Dermis blood vessel endothelial cell (primary cell): Measurements from ENCODE around the gene ADAM22. TPM values are rescaled to one million over a fixed set of nuclear protein-coding genes. Genes with fewer than 3 reads are reported as not detected.

ENCODE experiments used
- DNase-seq: peaks from one replicate; pipeline ENCODE4 v3.0.0; 2010
- total RNA-seq: library from RNA; depleted of rRNA; stranded (reverse); fragments of >200 nt; gene quantifications from 2 replicates; pipeline ENCODE4 v1.2.3, GENCODE V29; 2014

The ADAM22 gene
- total RNA-seq, 1 donor from 2014 or later, result 2.0 TPM

DNA sequence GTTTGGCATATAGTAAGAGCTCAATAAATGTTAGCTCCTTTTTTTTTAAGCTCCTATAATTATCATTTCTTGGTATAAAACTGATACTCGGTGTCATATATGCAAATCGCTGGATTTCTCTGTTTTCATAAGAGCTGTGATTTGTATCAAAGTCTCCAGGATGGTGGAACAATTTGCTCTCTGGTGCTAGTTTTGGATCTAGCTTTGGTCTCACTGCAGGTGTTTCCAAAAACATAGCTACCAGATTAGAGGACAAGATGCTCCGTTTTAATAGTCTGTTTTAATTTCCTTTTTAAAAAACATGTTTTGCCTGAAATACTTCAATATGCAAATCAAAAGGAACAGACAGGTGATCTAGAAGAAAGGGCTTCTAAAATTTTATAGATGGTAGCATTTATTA is 25.3 kb downstream of the ADAM22 start:
- DNase-seq, result no peak

DNA sequence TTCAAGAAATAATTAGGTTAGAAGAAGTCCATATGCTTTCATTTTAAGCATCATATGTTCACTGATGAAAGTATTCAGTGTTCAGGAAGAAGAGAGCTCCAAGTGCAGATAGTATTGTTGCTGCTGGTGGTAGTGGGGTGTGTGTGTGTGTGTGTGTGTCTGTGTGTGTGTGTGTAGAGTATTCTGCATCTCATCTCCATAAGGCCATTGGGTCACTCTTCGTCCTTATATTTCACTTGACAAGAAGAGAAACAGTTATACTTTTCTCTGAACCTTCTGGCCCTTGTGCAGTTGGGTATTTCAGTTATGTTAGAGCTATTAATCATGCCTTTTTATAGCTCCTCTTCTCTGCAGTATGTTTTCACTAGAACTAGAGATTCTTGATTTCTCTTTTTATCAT is 26.2 kb downstream of the ADAM22 start:
- DNase-seq, result no peak

DNA sequence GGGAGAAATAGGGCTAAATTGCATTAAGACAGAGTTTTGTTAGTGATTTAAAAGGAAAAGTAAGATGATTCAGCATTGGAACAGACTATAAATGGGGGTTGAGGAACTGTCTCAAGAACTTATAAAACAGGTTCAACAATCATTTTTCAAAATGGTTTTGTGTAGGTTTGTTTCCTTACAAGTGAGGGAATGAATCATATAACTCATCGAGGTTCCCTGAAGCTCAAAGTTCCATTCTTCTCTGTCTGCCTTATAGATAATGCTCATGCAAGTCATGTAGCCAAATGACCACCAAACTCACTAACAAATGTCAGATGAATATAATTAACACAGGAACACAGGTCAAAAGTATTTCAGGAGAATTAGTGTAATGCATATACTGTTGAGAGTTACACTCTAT is 27.7 kb downstream of the ADAM22 start:
- DNase-seq, result no peak

DNA sequence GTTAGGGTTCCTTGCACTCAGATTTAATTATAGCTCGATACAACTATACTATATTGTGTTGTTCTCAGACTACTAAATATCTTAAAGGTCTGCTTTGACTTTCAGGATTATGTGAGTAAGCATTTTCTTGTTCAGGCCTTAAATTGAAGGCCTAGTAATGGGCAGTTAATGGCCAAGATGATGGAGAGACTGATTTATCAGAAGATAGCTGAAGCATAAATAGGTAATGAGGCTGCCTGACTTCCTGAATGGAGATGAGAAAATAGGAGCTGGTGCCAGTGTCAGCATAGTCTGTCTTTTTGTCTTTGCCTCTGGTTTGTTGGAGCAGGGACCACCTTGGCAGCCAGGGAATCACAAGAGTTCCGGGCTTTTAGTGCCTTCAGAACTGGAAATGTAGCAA is 32.2 kb downstream of the ADAM22 start:
- DNase-seq, result no peak

DNA sequence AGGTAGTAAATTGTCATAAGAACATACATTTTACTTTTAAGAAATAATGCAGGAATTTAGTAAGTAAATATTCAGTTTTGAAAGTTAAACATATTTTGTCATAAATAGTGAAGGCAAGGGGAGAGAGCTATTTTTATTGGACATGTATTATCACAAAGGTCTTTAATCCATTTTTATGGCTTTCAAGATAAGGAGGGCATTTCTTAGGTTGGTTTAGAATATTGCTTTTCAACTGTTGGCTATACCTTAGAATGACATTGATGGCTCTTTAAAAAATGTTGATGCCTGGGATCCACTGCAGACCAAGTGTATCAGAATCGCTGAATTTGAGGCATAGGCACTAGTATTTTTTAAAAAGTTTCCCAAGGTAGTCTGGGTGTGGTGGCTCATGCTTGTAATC is 34.0 kb downstream of the ADAM22 start:
- no peak for DNase-seq

DNA sequence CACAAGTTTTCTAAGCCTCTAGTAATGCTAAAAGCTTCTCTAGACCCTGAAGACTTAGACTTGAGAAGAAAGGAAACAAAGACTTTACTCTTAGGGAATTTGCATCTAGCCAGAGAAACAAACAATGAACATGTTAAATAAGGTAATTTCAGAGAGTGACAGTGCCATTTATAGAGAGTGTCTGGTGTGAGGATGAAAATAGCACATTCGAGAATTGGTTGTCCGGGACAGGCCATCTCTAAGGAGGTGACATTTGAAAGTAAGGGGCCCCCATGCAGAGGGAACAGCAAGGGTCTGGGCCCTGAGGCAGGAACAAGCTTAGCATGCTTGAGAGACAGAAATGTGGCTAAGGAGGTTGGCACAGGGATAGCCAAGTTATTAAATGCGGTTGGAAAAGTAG is 48.1 kb downstream of the ADAM22 start:
- DNase-seq, result no peak

DNA sequence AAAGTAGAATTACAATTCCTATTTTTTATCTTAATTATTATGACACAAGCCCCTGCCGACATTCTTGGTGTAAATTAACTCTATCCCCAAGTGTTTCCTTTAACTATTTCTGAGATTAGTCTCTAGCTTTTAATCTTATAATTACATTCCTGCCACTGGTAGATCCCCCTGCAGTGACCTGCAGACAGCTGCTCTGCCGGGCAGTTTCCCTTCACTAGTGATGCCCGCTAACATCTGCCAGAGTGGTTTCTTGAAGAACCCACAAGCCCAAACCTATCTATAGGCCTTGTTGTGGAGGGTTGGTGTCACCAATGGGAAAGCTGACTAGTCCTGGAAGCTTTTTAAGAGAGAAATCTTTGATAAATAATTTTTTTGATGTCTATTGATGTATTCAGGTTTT is 50.0 kb downstream of the ADAM22 start:
- DNase-seq, result no peak

DNA sequence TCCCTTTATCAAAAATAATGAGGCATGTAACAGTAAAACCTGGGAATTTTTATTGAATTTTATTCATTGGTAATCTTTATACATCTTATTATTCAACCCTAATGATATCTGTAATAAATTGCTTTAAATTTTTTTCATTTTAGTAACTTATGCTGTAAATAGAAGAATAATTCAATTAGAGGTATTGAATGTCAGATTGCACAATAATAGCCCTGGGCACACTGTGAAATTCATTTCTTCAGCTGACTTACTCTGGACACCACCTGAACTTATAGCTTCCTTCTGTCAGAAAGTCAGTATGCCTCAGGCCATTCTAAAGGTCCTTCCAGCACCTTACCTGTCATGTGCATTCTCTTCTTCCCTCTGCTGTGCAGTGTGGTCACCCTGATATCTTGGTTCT is 59.2 kb downstream of the ADAM22 start:
- DNase-seq, result no peak

DNA sequence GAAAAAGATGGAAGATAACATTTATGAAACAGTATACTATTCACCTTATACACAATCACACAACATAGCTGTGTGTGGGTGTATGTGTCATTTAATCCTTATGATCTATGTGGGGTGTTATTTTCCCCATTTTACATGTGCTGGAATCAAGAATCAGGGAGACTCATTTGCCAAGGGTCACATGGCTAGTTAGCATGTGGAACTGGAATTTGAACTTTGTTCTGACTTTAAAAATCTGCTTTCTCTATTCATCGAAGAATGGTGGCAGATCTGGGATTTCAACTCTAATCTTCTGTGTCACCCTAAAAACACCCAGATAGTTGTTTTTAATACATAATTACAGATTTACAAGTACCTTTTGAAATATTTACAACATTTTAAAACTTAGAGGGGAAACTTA is 65.2 kb downstream of the ADAM22 start:
- DNase-seq, result no peak

DNA sequence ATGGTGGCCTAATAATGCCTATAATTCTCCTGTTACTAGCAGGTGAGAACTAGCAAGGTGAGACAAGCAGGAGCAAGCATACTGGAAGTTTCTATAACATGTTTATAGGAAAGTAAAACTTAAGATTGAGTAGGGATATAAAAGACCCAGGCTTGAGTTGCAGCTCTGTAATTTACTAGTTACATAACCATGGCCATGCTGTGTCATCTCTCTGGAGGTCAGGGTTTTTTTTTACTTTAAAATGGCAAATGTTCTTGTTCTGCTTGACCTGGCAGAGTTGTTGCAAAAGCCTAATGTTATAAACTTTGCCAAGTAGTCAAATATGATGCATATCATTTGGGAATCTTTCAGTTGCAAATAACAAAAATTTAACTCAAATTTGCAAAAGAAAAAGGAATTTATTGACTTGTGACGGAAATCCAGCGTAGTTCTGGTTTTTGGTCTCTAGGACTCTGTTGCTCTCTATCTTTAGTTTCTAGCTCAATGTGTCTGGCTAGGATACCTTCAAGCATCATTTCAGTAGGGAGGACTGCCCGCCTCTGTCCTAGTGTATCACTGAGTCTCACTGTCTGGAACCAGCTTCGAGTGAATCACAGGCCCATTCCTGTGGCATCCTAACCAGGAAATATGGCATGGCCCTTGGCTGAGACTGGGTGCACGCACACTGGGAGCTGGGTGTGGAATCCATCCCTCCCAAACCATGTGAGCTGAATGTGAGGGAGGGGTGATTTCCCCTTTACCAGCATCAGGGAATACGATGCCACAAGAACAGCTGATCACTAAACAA is 67.9 kb downstream of the ADAM22 start:
- no peak for DNase-seq

DNA sequence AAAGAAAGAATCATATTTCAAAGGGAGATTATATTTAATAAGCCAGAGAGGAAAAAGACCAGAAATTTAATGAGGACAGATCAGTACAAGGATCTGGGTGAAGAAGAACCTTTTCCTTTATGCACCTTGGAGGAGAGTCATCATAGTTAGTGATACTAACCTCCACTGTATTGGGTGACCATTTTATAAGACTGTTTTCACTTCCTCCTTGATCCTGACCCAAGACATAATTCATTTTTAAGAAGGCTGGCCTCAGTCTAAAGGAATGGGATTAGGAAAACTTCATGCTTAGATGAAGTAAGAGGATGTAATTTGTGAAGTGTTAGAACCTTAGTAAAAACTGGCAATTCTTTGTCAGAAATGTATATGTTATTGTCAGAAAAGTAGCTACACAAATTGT is 68.6 kb downstream of the ADAM22 start:
- no peak for DNase-seq

DNA sequence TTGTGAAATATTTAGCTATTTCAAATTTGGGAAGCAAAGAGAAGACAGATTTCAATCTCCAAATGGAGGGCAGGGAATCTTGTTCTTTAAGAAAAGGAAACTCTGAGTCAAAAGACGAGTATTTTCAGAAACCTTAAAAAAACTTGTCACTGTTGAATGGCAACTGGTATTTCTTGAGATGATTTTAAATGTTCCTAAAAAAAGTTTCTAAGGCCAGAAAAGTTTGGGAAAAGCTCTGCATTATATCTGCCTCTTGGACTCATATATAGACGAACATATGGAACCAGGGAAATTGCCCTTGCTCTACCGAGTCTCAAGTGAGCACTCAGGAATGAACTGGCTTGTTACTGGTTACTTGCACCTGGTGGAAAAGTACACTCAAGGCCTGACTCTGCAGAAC is 69.5 kb downstream of the ADAM22 start:
- no peak for DNase-seq

DNA sequence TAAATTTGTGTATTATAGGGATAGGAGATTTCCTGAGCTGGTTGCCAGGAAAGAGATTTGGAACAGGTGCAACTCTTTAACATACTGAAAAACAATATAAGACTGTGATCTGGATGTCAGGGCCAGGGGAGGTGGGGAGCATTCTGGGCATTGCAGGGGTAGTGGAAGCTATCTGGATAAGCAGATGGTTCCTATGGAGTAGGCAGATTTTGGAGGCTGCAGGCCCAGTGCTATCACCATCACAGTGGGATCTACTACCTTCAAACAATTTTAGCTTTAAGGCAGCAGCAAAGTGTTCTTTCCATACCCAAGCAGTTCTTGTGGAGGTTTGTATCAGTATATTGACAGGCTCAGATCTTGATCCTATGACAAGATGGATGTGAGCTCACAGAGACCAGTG is 71.1 kb downstream of the ADAM22 start:
- DNase-seq, result no peak

DNA sequence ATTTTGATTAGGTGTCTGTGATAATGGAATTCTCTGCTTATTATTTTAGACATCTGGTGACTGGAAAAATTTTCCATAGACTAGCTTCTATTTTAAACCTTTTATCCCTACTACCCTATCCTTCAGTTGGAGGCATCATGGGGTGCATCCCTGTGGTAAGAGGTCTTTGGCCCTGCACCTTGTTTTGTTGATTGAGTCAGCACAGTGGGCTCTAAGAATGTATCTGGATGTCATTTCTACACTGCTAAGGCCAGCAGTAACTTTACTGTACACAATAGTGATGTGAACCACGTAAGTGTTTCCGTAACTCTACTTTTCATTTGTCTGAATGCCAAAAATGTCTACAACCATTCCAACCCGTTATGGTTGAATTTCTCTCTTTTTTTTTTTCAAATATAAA is 75.6 kb downstream of the ADAM22 start:
- no peak for DNase-seq

DNA sequence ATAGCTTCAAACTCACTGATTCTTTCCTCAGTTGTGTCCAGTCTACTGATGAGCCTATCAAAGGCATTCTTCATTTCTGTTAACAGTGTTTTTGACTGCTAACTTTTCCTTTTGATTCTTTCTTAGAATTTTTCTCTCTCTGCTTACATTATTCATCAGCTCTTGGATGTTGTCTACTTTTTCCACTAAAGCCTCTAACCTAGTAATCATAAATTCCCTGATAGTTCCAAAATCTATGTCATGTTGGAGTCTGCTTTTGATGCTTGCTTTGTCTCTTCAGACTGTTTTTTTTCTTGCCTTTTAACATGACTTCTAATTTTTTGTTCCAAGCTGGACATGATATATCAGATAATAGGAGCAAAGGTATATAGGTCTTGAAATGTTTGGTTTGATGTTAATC is 78.0 kb downstream of the ADAM22 start:
- no peak for DNase-seq

DNA sequence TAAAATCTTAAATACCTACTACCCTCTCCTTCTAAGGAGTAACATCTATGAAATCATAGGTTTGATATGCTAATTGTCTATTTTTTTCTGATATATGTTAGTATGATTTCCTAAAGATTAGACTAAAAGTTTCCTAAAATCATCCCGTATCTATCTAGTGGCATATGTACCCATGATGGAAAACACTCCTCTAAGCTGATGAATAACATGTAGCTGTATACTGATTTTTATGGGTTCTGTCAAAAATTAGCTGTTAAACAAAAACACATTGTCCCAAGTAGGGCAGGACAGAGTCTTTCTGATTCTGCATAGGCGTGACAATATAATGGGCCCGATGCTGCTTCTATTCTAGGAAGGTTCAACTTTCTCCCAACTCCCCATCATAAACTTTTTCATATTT is 79.9 kb downstream of the ADAM22 start:
- DNase-seq, result no peak

DNA sequence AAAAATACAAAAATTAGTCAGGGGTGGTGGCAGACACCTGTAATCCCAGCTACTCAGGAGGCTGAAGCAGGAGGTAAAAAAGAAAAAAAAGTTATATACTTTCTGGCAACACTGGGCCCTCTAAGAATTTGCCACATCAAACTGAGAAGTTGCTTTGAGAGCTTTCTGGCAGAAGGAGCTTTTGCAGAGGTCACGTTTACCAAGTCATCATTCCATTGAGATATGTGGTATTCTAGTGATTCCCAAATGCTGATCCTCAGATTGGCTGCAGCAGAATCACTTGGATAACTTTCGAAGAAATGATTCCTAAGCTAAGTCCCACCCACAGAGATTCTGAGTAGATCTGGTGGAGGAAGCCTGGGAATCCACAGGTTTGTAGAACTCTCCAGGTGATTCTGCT is 80.5 kb downstream of the ADAM22 start:
- no peak for DNase-seq

DNA sequence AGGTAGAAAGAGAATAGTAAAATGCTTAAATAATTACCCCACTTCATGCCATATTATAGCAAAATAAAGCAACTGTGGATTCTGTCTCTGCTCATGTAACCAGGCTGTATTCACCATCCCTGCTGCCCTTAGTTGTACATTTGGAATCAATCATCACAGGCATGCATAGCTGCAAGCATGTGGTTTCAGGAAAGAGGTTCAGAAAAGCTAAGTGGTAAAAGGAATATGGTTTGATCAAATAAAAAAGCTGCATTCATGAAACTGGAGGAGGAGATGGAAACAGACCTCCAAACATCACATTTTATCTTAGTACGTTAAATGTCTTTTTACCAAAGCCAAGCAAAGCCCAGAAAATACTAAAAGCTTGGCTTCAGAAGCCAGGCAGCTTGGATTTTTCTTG is 81.3 kb downstream of the ADAM22 start:
- no peak for DNase-seq

DNA sequence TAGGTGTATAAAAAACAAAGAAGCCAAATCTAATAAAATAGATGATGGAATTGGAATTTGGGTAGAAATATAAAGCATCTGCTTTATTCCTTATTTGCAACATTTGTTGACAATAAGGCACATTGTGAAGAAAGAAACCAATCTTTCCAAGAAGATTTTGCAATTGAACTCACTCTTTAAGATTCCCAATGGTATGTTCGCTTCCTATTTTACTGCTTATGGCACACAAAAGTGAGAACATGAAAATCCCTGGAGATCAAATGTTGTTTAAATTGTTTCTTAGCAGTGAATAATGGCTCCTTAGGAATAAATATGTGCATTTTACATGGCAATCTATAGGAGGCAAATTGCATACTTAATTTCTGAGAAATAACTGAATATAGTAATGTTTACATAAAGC is 84.5 kb downstream of the ADAM22 start:
- DNase-seq, result no peak

DNA sequence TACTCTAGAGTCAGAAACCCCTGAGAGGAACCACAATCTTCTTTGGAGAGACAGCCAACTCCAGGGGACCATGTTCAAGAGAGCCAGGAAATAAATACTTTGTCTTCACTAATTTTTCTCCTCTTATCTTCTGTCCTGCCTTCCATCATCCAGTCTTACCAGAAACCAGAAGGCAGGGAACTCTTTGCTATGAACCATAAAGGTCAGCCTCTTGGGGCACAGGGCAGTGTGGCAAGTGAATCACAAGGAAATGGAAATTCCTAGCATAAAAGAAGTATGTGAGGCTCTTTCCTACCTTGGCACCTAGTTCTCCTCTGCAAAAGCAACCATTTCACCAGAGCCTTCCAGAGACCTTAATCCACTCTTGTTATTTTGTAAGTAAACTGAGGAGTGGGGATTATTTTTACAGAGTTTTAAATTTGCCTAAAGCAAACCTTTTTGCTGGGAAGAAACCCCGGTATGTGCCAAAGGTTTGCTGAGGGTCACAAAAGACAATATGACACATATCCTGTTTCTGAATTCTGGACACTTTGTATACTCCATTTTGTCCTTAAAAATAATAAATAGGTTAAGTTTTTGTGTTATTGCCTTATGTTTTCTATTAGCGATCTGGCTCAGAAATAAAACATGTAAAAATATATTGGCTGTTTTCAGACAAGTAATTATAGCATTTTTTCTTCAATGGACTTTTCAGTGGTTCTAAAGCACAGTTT is 87.1 kb downstream of the ADAM22 start:
- DNase-seq, result peak; percentile 43

DNA sequence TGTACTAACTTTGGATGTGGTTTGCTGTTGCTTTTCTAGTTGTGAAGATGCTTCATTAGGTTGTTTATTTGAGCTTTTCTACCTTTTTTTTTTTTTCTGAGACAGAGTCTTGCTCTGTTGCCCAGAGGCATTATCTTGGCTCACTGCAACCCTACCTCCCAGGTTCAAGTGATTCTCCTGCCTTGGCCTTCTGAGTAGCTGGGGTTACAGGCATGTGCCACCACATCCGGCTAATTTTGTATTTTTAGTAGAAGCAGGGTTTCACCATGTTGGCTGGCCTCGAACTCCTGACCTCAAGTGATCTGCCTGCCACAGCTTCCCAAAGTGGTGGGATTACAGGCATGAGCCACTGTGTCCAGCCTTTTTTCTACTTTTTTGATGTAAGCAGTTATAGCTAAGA is 93.7 kb downstream of the ADAM22 start:
- DNase-seq, result no peak

DNA sequence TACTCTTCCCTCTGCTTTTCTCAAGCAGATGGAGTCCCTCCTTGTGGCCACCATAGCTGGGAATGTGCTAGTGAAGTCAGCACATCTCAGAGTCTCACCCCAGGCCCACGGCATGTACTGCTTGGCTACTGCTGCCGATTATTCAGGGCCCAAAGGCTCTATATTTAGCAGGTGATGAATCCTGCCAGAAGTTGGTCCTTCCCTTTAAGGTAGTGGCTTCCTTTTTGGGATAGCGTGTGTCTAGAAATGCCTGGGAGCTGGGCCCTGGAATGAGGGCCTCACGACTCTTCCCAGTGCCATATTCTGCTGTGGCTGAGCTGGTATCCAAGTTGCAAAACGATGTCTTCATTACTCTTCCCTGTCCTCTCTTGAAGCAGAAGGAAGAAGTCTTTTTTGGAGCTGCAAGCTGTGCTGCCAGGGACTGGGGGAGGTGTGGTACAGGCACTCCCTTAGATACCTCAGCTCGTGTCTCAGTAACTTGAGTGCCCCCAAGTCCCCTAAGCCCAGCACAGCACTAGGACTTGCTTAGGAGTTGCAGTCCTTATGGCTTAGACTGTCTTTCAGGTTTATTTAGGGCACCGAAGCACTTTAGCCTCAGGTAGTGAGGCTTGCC is 100.1 kb downstream of the ADAM22 start:
- DNase-seq, result no peak

DNA sequence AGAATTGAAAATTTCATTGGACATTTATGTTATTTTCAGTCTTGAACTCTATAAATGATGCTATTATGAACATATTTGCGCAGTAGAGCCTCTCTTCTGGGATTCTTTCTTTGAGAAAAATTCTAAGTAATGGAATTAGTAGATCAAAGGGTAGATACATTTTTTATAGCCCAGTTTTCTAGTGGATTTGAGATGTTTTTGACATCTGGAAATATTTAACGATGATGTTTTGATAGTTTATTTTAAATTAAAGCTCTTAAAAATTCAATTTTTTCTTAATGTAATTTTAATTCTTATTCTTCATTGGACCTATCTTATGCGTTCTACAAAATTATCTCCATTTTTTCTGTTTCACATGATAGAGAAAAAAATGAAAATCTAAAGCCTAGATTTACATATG is 103.0 kb downstream of the ADAM22 start:
- DNase-seq, result no peak

DNA sequence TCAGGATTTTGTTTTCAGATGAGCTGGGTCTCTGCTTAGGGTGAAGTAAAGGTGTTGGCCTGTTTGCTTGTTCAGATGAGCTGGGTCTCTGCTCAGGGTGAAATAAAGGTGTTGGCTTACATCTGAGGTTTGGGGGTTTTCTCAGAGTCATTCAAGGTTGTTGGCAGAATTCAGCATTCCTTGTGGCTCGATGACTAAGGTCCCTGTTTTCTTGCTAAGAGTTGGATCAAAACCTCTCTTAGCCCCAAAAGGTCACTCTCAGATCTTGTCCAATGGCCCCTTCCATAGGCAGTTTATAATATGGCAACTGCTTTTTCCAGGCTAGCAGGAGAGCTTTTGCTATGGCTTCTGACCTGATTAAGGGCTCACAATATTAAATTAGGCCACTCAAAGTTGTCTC is 106.6 kb downstream of the ADAM22 start:
- DNase-seq, result no peak
